IMR-90 (cell line): ENCODE measurements around the gene FRYL. TPM values are rescaled to one million over a fixed set of nuclear protein-coding genes. Genes with fewer than 3 reads are reported as not detected.

Source experiments
- ATAC-seq: fragments of 200-7000 bp; cut with Tn5 transposase; 2 replicates; pipeline ENCODE4 v1.9.1; 2020; ENCODE audit warnings: low read depth, mild to moderate bottlenecking, moderate library complexity
- BruUV-seq: library from RNA; stranded (reverse); fragments of 400-500 nt; replicated peaks from 2 replicates; lab custom pipeline; 2021; lab: Mats Ljungman, UMichigan
- CTCF ChIA-PET: fragments of 300-600 bp; formaldehyde crosslinking; extraction: SDS; loops from one replicate; lab custom pipeline; 2021; ENCODE audit warnings: antibody characterized with exemption; lab: Yijun Ruan, JAX
- POLR2A ChIA-PET: fragments of 300-600 bp; sonication (Branson Sonifier 250); formaldehyde crosslinking; loops from one replicate; lab custom pipeline; 2022; ENCODE audit warnings: antibody characterized with exemption; ENCODE audit not compliant: unreplicated experiment; lab: Charles Lee
- DNase-seq: peaks from one replicate; pipeline ENCODE4 v3.0.0; 2013
- H2AFZ ChIP-seq: replicated peaks from 2 replicates; pipeline ENCODE3; 2013; ENCODE audit warnings: low read length, mild to moderate bottlenecking; ENCODE audit not compliant: poor library complexity
- H2AK5ac ChIP-seq: 2 replicates; pipeline ENCODE4 v1.6.1; 2013; ENCODE audit warnings: low read depth, low read length, inconsistent platforms
- H2AK9ac ChIP-seq: replicated peaks from 2 replicates; pipeline ENCODE3; 2013; ENCODE audit warnings: mild to moderate bottlenecking, low read depth, low read length, moderate library complexity; ENCODE audit not compliant: poor library complexity
- H2BK120ac ChIP-seq: 2 replicates; pipeline ENCODE4 v1.6.1; 2013; ENCODE audit warnings: low read depth, low read length, inconsistent platforms
- H2BK15ac ChIP-seq: 3 replicates; pipeline ENCODE4 v1.6.1; 2013; ENCODE audit warnings: low read depth, low read length, inconsistent platforms
- H2BK20ac ChIP-seq: 2 replicates; pipeline ENCODE4 v1.6.1; 2013; ENCODE audit warnings: low read depth, mild to moderate bottlenecking, inconsistent platforms, low read length, moderate library complexity
- H2BK5ac ChIP-seq: 2 replicates; pipeline ENCODE4 v1.6.1; 2013; ENCODE audit warnings: mild to moderate bottlenecking, low read depth, low read length, inconsistent platforms; ENCODE audit not compliant: poor library complexity, severe bottlenecking
- H3K14ac ChIP-seq: replicated peaks from 2 replicates; pipeline ENCODE4 v1.6.1; 2013; ENCODE audit warnings: low read depth, low read length, inconsistent platforms
- H3K18ac ChIP-seq: 2 replicates; pipeline ENCODE4 v1.6.1; 2013; ENCODE audit warnings: low read depth, low read length, control low read depth
- H3K23ac ChIP-seq: 2 replicates; pipeline ENCODE4 v1.6.1; 2013; ENCODE audit warnings: low read depth, low read length, inconsistent platforms
- H3K27ac ChIP-seq: 2 replicates; pipeline ENCODE4 v1.5.1; 2013; ENCODE audit warnings: mild to moderate bottlenecking, control low read depth, low read length; ENCODE audit not compliant: insufficient read depth
- H3K27me3 ChIP-seq: 2 replicates; pipeline ENCODE4 v1.6.1; 2013; ENCODE audit warnings: low read length; ENCODE audit not compliant: control insufficient read depth, insufficient read depth
- H3K36me3 ChIP-seq: 2 replicates; pipeline ENCODE4 v1.6.1; 2013; ENCODE audit warnings: low read length, mixed read lengths; ENCODE audit not compliant: control insufficient read depth, insufficient read depth
- H3K4ac ChIP-seq: 2 replicates; pipeline ENCODE4 v1.6.1; 2013; ENCODE audit warnings: low read depth, low read length, inconsistent platforms
- H3K4me1 ChIP-seq: 2 replicates; pipeline ENCODE4 v1.6.1; 2013; ENCODE audit warnings: low read length, mixed read lengths; ENCODE audit not compliant: control insufficient read depth, insufficient read depth
- H3K4me2 ChIP-seq: 2 replicates; pipeline ENCODE4 v1.6.1; 2013; ENCODE audit warnings: low read depth, mild to moderate bottlenecking, control low read depth, low read length, moderate library complexity
- H3K4me3 ChIP-seq: 2 replicates; pipeline ENCODE4 v1.5.1; 2013; ENCODE audit warnings: low read depth, mild to moderate bottlenecking, control low read depth, low read length, moderate library complexity; ENCODE audit not compliant: insufficient read depth
- H3K56ac ChIP-seq: 2 replicates; pipeline ENCODE4 v1.6.1; 2013; ENCODE audit warnings: low read length, inconsistent platforms; ENCODE audit not compliant: insufficient read depth; ENCODE audit errors: extremely low read depth
- H3K79me1 ChIP-seq, 2 experiments: 2 replicates each; pipeline ENCODE4 v1.6.1; 2013; ENCODE audit warnings: low read length in 2 of 2, inconsistent platforms in 1 of 2, low read depth in 1 of 2
- H3K9ac ChIP-seq: 2 replicates; pipeline ENCODE4 v1.6.1; 2013; ENCODE audit warnings: low read depth, low read length, control low read depth
- H3K9me1 ChIP-seq: 2 replicates; pipeline ENCODE4 v1.6.1; 2013; ENCODE audit warnings: low read length, inconsistent platforms; ENCODE audit not compliant: insufficient read depth
- H3K9me3 ChIP-seq: 2 replicates; pipeline ENCODE4 v1.6.1; 2013; ENCODE audit warnings: low read length; ENCODE audit not compliant: control insufficient read depth, insufficient read depth
- H4K20me1 ChIP-seq: 2 replicates; pipeline ENCODE4 v1.6.1; 2013; ENCODE audit warnings: low read length, inconsistent platforms; ENCODE audit not compliant: insufficient read depth
- H4K5ac ChIP-seq: 2 replicates; pipeline ENCODE4 v1.6.1; 2013; ENCODE audit warnings: mild to moderate bottlenecking, low read depth, low read length, control low read depth
- H4K8ac ChIP-seq, 2 experiments: 2 replicates each; pipeline ENCODE4 v1.6.1; 2013; ENCODE audit warnings: low read depth in 2 of 2, low read length in 2 of 2, control low read depth in 1 of 2, inconsistent platforms in 1 of 2
- H4K91ac ChIP-seq: 2 replicates; pipeline ENCODE4 v1.6.1; 2013; ENCODE audit warnings: low read depth, low read length, inconsistent platforms; ENCODE audit not compliant: insufficient read depth
- CEBPB ChIP-seq: IDR thresholded peaks from 2 replicates; pipeline ENCODE4 v1.6.1; 2012; ENCODE audit warnings: low read depth, low read length, improper control_type of control experiment
- MAFK ChIP-seq: IDR thresholded peaks from 2 replicates; pipeline ENCODE4 v1.6.1; 2012; ENCODE audit warnings: low read depth, low read length, improper control_type of control experiment
- MXI1 ChIP-seq: IDR thresholded peaks from 2 replicates; pipeline ENCODE4 v1.6.1; 2012; ENCODE audit warnings: low read depth, mild to moderate bottlenecking, low read length, moderate library complexity, borderline replicate concordance
- WGBS, 2 experiments: methylation state at CpG; one replicate each; pipeline versions ENCODE4 v1.1.5 to v1.1.7; 2013; ENCODE audit warnings: missing lambda C conversion rate in 2 of 2; ENCODE audit not compliant: insufficient read length in 1 of 2; ENCODE audit errors: extremely low coverage in 2 of 2; 5-methylcytosine and 5-hydroxymethylcytosine counted together
- dilution Hi-C: fragments of 300-500 bp; cut with HindIII; formaldehyde crosslinking; loops from one replicate; pipeline ENCODE4 v1.14.3; 2018; ENCODE audit warnings: low sequenced_read_pairs; ENCODE audit not compliant: unreplicated experiment
- in situ Hi-C: fragments of 300-500 bp; cut with MboI; formaldehyde crosslinking; loops from 3 replicates; pipeline ENCODE4 v1.14.3; 2019; ENCODE audit warnings: low sequenced_read_pairs, inconsistent platforms, mixed read lengths
- intact Hi-C: fragments of 100-400 bp; cut with micrococcal nuclease; formaldehyde crosslinking; loops from 2 replicates; pipeline ENCODE4 v1.10.0; 2022
- polyA plus RNA-seq, 3 experiments: library from polyadenylated mRNA; depleted of rRNA; stranded (reverse); fragments of >200 nt; gene quantifications; 2 replicates each; pipeline ENCODE4 v1.2.3, GENCODE V29; 2012; ENCODE audit warnings: low replicate concordance in 1 of 3
- total RNA-seq: library from RNA; depleted of rRNA; stranded (reverse); fragments of >200 nt; gene quantifications from 2 replicates; pipeline ENCODE4 v1.2.3, GENCODE V29; 2012
- TF ChIP-seq, protein P1 (sequence below): fragments of 150-350 bp; IDR thresholded peaks from 2 replicates; pipeline ENCODE4 v1.6.1; 2016; ENCODE audit warnings: low read depth, mild to moderate bottlenecking, low read length, moderate library complexity, borderline replicate concordance
- TF ChIP-seq, protein P2 (sequence below): fragments of 150-350 bp; IDR thresholded peaks from 2 replicates; pipeline ENCODE4 v1.6.1; 2017; ENCODE audit warnings: mild to moderate bottlenecking, antibody characterized with exemption, low read length, low read depth

Gene FRYL
- total and polyA plus RNA-seq, 2 of the 4 experiments (the other 2 are of a cell fraction): 9.9 to 77.4 TPM

DNA sequence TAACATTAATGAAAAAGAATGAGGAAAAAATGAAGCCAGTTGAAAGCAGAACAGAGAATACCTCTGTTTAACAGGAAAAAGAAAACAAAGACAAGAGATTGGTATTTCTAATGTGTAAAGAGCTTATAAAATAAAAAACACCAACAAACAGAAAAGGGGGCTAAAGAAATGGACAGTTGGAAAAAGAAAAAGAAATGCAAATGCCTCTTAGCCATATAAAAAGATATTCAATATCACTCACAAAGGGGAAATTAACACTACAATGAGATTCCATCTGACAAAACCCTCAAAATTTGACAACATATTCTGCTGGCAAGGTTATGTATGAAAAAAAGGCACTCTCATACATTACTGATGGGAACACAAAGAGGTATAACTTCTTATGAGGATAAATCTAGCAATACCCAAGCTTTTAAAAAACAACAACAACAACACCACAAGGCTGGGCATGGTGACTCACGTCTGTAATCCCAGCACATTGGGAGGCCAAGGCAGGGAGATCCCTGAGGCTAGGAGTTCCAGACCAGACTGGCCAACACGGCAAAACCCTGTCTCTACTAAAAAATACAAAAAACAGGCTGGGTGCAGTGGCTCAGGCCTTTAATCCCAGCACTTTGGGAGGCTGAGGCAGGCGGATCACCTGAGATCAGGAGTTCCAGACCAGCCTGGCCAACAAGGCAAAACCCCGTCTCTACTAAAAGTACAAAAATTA, 75.8 kb downstream of the FRYL start (continued):
- TF ChIP-seq, protein P1, sequence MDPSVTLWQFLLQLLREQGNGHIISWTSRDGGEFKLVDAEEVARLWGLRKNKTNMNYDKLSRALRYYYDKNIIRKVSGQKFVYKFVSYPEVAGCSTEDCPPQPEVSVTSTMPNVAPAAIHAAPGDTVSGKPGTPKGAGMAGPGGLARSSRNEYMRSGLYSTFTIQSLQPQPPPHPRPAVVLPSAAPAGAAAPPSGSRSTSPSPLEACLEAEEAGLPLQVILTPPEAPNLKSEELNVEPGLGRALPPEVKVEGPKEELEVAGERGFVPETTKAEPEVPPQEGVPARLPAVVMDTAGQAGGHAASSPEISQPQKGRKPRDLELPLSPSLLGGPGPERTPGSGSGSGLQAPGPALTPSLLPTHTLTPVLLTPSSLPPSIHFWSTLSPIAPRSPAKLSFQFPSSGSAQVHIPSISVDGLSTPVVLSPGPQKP: no peak

DNA sequence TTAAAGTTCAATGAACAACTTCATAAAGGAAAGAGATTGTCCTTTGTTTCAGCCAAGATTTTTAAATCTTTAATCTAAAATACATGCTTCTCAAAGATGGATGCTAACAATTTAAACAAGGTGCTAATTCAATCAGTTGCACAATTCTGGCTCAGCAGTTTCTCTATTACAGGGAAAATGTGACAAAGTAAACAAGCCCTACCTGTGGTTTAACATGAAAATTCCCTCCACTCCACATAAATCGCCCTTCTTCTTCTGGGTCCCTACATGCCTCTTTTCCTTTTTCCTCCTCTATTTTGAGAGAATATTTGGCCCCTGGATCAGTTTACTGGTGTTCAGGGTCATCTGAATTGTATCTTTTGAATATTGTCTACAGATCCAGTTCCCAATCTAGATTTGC, 80.6 kb downstream of the FRYL start:
- peak overlapping the region; percentile 75; the same call in 1 of the 2 replicates for H3K4ac ChIP-seq
- peak overlapping the region; percentile 44; the same call in 1 of the 2 replicates for H3K23ac ChIP-seq
- peak overlapping the region; percentile 83 for H2BK20ac ChIP-seq
- no peaks in the 10 kb centered on the region for H3K36me3 ChIP-seq
- H3K4me1 ChIP-seq: peaks cover 11% of the 10 kb centered on the region; the same call in 1 of the 2 replicates
- no TSS peak for BruUV-seq
- ATAC-seq (no peak), DNase-seq (no peak)
- H3K4me2 ChIP-seq: peak overlapping the region; percentile 86
- peak overlapping the region; percentile 79 for H2BK5ac ChIP-seq
- no peak overlapping the region; the same call in 1 of the 2 replicates for H3K9ac ChIP-seq
- intact Hi-C loops (no loop called here), dilution Hi-C loops (no loop called here), in situ Hi-C loops (no loop called here)
- no peak overlapping the region for H2AFZ ChIP-seq
- H4K8ac ChIP-seq: peak overlapping the region in 1 of 2 experiments; percentile 49; a peak in 2 of 4 replicates
- H4K20me1 ChIP-seq: peaks cover 10% of the 10 kb centered on the region; the same call in 1 of the 2 replicates
- H3K27me3 ChIP-seq: no peaks in the 10 kb centered on the region
- ChIA-PET CTCF (no interaction called here), POLR2A (no interaction called here)
- TF ChIP-seq CEBPB (peak; percentile 66), MAFK (peak; percentile 54; the same call in 1 of the 2 replicates), MXI1 (no peak)
- TF ChIP-seq, protein P2, sequence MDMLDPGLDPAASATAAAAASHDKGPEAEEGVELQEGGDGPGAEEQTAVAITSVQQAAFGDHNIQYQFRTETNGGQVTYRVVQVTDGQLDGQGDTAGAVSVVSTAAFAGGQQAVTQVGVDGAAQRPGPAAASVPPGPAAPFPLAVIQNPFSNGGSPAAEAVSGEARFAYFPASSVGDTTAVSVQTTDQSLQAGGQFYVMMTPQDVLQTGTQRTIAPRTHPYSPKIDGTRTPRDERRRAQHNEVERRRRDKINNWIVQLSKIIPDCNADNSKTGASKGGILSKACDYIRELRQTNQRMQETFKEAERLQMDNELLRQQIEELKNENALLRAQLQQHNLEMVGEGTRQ: no peak
- peak overlapping the region; percentile 53; the same call in 1 of the 2 replicates for H4K91ac ChIP-seq
- no peak overlapping the region for H3K27ac ChIP-seq
- H2AK9ac ChIP-seq: no peak overlapping the region
- no peaks in the 10 kb centered on the region for H3K9me3 ChIP-seq
- peak overlapping the region; percentile 85 for H2BK120ac ChIP-seq
- H3K9me1 ChIP-seq: peaks cover 10% of the 10 kb centered on the region
- 0 out of 2 replicates have a peak overlapping the region, but pooled peaks have one; percentile 5 for H2AK5ac ChIP-seq
- H2BK15ac ChIP-seq: peak overlapping the region; percentile 35; the same call in 1 of the 3 replicates
- no peak overlapping the region; the same call in 1 of the 2 replicates for H3K4me3 ChIP-seq
- H3K18ac ChIP-seq: peak overlapping the region; percentile 61; the same call in 1 of the 2 replicates
- peaks cover 13 to 54% of the 10 kb centered on the region in 2 experiments for H3K79me1 ChIP-seq
- H3K14ac ChIP-seq: peak overlapping the region; percentile 34; the same call in 1 of the 2 replicates
- H3K56ac ChIP-seq: peak overlapping the region; percentile 25; the same call in 1 of the 2 replicates
- no CpG with 5 or more reads among the region's 1 CpG for WGBS, 2 experiments
- H4K5ac ChIP-seq: peak overlapping the region; percentile 42; the same call in 1 of the 2 replicates
